Activated naive CD4-positive, alpha-beta T cell treated with anti-CD3 and anti-CD28 coated beads, Interleukin-2, amount 10 ng/mL, durations not matched to agents 7 days and 5 days (primary cell): ENCODE measurements around the gene GMIP.
A peak's percentile ranks its signal among the peaks of the same experiment; 100 is the strongest.

ENCODE experiments used
- CTCF ChIA-PET: fragments of 350-600 bp; sonication (Branson Sonifier 250); formaldehyde crosslinking; loops from one replicate; lab custom pipeline; 2021; ENCODE audit warnings: antibody characterized with exemption; lab: Charles Lee
- DNase-seq: peaks from one replicate; pipeline ENCODE4 v3.0.0-alpha.2; 2020
- H3K27ac Mint-ChIP-seq: one replicate; pipeline ENCODE4 v1.8.0; 2021; ENCODE audit warnings: mild to moderate bottlenecking, moderate library complexity, mixed read lengths
- H3K27me3 Mint-ChIP-seq: one replicate; pipeline ENCODE4 v1.8.0; 2021; ENCODE audit warnings: mild to moderate bottlenecking, mixed read lengths
- H3K36me3 Mint-ChIP-seq: one replicate; pipeline ENCODE4 v1.8.0; 2021; ENCODE audit warnings: mixed read lengths
- H3K4me1 Mint-ChIP-seq: one replicate; pipeline ENCODE4 v1.8.0; 2021; ENCODE audit warnings: mixed read lengths
- H3K4me3 Mint-ChIP-seq: one replicate; pipeline ENCODE4 v1.8.0; 2021; ENCODE audit warnings: mild to moderate bottlenecking, moderate library complexity, mixed read lengths
- H3K9me3 Mint-ChIP-seq: one replicate; pipeline ENCODE4 v1.8.0; 2021; ENCODE audit warnings: mixed read lengths

Gene GMIP

DNA sequence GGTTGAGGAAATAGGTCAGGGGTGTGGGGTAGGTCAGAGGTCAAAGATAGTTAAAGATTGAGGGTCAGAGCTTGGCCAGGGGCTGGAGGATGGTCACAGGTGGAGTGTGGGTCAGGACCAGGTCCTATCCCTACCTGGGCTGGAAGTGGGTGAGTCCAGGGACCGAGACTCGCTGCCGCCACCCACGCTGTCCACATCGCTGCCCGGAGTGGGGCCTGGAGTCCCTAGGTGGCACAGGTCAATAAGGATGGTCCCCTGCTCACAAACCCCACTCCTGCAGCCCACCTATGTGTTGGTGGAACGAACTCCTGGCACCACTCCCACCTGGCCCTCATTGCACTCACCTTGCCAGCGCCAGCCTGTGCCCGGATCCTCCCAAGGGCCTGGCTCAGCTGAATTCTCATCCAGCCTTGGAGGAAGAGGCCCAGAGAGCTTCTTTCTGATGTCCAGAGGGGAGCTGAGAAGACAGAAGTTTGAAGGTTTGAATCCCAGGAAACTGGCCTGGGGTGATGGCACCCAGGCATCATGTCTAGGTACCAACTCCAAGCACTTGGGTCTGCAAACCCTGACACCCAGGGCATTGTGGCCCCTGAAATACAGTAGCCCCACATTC lies 6.8 kb downstream of the GMIP start:
- Mint-ChIP-seq H3K36me3 (peaks cover 59% of the 10 kb centered on the region), H3K9me3 (no peaks in the 10 kb centered on the region), H3K27ac (no peak overlapping the region), H3K27me3 (no peaks in the 10 kb centered on the region), H3K4me3 (no peak overlapping the region), H3K4me1 (peaks cover 37% of the 10 kb centered on the region)
- CTCF ChIA-PET, result no interaction called here
- no peak for DNase-seq

DNA sequence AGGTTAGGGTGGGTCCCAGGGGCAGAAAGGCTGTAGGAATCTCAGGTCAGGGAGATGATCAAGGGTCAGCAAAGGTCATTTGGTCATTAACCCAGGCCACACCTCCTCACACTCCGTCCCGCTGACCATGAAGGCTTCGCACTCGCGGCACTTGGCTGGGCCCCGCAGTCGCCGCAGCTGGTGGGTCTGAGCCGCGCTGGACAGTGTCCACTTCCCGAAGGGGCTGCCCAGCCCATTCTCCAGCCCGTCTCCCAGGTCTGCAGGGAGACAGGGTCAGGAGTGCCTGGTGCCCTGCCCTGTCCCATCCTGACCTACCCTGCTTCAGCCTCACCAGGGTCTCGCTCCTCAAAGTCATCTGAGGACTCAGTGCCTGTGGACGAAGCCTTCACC lies 8.1 kb downstream of the GMIP start:
- DNase-seq, result no peak
- Mint-ChIP-seq H3K27me3 (no peaks in the 10 kb centered on the region), H3K4me1 (peaks cover 34% of the 10 kb centered on the region), H3K4me3 (no peak overlapping the region), H3K36me3 (peaks cover 61% of the 10 kb centered on the region), H3K9me3 (no peaks in the 10 kb centered on the region), H3K27ac (no peak overlapping the region)
- CTCF ChIA-PET, result no interaction called here

DNA sequence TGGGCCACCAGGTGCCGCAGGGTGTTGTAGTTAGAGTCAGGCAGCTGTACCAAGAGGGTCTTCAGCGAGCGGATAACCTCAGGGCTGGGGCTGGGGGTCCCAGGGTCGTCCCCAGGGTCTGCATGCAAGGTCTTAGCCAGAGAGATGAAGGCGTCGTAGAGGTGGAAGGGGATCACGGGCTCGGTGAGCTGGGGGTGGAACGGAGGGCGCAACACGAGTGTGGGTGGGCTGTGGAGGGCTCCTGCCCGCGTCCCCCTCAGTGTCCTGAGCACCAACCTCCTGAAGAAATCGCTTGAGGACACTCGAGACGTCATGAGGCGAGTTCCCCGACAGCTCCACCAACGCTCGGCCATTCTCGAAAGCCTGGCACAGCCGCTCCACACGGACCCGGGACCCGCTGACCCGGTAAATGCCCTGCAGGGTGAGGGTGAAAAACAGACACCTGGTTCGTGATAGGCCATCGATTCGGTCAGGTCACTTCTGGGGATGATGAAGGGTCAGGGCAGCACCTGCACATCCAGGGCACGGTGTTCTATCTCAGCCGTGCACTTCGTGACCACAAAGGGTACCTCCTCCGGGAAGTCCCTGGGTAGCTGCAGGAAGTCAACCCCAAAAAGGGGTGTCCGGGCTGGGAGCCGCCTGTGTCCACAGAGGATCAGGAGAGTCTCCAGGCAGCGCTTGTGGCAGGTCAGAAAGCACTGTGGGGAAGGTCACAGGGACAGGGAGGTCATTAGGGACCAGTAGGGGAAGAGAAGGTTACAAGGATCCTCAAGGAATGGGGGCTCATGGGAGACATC lies 8.7 kb downstream of the GMIP start:
- no peaks in the 10 kb centered on the region for H3K9me3 Mint-ChIP-seq
- CTCF ChIA-PET, result interaction anchor here (1.2 to 1.7 kb wide), 3 partner anchors 9 to 102 kb away, joined by 3 to 7 read pairs (median 3); partner anchors contain the start of gene GMIP
- no peaks in the 10 kb centered on the region for H3K27me3 Mint-ChIP-seq
- peaks cover 58% of the 10 kb centered on the region for H3K36me3 Mint-ChIP-seq
- peak overlapping the region; percentile 76 for H3K27ac Mint-ChIP-seq
- peaks cover 29% of the 10 kb centered on the region for H3K4me1 Mint-ChIP-seq
- H3K4me3 Mint-ChIP-seq, result no peak overlapping the region
- no peak for DNase-seq

DNA sequence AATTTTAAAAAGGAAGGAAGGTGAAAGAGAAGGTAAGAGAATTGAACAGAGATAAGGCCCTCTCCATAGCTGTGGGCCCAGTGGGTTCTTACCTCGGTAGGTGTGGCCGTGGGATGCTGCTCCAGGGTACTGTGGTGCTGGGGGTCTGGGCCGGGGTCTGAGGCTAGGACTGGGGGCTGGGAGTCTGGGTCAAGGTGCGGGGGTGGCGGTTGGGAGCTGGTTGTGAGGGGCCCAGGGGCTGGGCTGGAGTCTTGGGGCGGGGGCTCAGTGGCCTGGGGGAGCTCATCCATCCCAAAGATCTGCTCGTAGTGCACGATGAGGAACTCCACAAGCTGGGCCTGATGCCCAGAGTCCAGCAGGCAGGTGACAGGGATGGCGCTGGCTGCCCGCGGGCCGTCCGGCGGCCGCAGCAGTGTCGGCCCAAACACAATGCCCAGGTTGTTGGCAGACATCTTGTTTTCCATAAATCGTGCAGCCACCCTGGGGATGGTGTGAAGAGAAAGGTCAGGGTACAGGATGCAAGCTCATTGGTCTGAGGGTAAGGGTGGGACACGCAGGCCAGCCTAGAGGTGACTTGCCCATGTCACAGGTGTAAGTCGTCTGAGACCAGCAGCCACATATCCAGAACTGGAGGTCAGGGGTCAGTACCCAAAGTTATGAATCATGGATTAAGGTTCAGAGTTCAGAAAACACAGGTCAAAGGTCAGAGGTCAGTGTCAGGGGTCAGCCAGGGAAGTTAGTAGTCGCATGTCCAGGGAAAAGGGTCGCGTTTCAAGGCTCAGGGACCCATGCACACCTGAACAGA lies 9.5 kb downstream of the GMIP start:
- Mint-ChIP-seq H3K9me3 (no peaks in the 10 kb centered on the region), H3K36me3 (peaks cover 62% of the 10 kb centered on the region), H3K4me3 (no peak overlapping the region), H3K4me1 (peaks cover 30% of the 10 kb centered on the region), H3K27me3 (no peaks in the 10 kb centered on the region), H3K27ac (peak overlapping the region; percentile 62)
- DNase-seq, result no peak
- CTCF ChIA-PET, result interaction anchor here (1.2 to 1.7 kb wide), 3 partner anchors 10 to 102 kb away, joined by 3 to 7 read pairs (median 3); partner anchors contain the start of gene GMIP

DNA sequence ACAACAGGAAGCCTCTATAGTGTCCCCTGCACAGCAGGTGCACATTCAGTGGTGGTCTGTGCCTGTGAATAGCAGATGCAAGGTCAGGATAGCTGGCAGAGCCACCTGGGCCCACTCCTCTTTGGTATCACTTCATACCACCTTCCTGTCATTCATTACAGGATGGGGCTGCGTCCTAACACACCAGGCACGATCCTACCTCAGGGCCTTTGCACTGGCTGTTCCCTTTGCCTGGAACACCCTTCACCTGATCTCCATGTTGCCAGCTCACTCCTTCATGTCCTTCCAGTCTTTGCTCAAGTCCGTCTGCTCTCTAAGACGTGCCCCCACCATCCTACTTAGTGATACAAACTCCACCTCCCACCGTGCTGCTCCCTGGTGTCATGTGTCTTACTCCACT lies 10.8 kb downstream of the GMIP start:
- Mint-ChIP-seq H3K9me3 (no peaks in the 10 kb centered on the region), H3K27me3 (peaks cover under 1% of the 10 kb centered on the region), H3K4me3 (no peak overlapping the region), H3K36me3 (peaks cover 59% of the 10 kb centered on the region), H3K4me1 (peaks cover 32% of the 10 kb centered on the region), H3K27ac (no peak overlapping the region)
- DNase-seq, result no peak
- CTCF ChIA-PET, result interaction anchor here (0.7 kb wide), 1 partner anchor 236 kb away, joined by 3 read pairs; no protein-coding TSS in a partner anchor

DNA sequence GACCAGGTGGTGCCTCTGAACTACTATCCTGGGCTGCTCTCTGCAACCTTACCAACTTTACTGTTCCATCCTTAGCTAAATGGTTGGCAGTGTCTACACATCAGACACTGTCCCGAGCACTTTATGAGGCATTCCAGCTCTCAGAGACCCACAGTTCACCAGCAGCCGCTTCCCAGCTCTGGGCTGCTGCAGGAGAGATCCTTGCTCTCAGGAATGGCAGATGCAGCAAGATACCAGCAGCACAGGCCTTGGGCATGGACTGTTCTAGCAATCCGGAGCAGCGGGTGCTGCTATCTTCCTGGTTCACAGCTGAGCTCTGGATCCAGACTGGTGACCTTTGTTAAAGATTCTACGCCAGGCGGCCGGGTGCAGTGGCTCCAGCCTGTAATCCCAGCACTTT lies 12.1 kb downstream of the GMIP start:
- Mint-ChIP-seq H3K4me1 (peaks cover 43% of the 10 kb centered on the region), H3K36me3 (peaks cover 58% of the 10 kb centered on the region), H3K27me3 (peaks cover 4% of the 10 kb centered on the region), H3K27ac (peak overlapping the region; percentile 69), H3K9me3 (no peaks in the 10 kb centered on the region), H3K4me3 (no peak overlapping the region)
- no peak for DNase-seq
- CTCF ChIA-PET, result no interaction called here

DNA sequence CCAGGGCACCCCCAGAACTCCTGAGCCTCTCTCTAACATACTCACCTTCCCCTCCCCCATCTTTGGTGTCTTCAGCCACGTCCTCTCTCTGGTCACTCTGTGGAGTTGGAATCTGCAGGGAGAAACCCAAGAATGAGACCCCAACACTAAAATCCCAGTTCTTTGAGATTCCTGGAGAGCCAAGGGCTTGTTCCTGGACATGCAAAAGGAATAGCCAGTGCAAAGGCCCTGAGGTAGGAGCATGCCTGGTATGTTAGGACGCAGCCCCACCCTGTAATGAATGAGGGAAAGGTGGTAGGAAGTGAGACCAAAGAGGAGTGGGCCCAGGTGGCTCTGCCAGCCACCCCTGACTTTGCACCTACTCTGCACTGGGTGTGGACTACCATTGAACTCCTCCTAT lies 13.0 kb downstream of the GMIP start:
- Mint-ChIP-seq H3K9me3 (no peaks in the 10 kb centered on the region), H3K27ac (no peak overlapping the region), H3K36me3 (peaks cover 57% of the 10 kb centered on the region), H3K4me1 (peaks cover 44% of the 10 kb centered on the region), H3K4me3 (no peak overlapping the region), H3K27me3 (peaks cover 4% of the 10 kb centered on the region)
- DNase-seq, result no peak
- CTCF ChIA-PET, result no interaction called here

DNA sequence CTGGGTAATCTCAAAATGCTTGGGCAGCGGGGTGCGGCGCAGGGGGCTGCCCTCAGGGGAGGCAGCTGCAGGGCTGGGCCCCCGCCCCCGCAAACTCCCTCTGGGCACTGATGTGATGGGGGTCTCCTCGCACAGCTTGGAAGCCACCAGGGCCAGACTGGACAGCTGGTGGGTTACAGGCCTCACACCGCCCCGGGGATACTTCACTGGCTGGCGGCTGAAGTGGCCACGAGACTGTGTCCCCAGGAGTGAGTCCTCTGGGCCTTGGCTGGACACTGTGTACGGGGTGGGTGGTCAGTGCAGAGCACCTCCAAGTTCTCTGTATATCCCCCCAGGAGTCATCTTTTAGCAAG lies 13.4 kb downstream of the GMIP start:
- CTCF ChIA-PET, result no interaction called here
- H3K36me3 Mint-ChIP-seq, result peaks cover 53% of the 10 kb centered on the region
- no peak overlapping the region for H3K27ac Mint-ChIP-seq
- DNase-seq, result no peak
- peaks cover 42% of the 10 kb centered on the region for H3K4me1 Mint-ChIP-seq
- H3K4me3 Mint-ChIP-seq, result no peak overlapping the region
- peaks cover 4% of the 10 kb centered on the region for H3K27me3 Mint-ChIP-seq
- H3K9me3 Mint-ChIP-seq, result no peaks in the 10 kb centered on the region

DNA sequence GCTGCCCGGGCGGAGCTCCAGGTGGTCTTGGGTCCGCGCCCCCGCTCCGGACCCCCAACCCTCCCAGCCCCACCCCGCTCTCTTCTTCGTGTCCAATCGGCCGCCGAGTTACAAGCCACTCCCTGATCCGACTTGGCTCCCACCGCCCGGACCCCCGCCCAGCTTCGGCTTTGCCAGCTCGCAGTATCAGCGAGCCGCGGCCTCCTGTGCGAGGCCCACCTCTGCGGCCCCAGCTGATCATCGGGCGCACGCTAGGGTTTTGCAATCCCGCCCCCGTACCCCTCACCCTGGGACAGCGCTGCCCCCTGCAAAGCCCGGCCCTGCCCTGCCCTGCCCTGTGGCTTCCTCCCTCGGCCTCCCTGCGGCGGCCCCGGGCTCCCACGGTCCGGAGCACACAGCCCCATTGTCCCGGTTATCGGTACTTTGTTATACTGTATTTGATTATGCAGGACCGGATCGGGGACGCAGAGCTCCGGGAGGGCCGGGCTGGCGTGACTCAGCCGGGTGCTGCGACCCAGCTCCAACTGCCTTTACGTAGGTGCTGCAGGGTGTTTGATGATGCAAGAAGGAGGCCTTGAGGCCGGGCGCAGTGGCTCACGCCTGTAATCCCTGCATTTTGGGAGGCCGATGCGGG lies 14.8 kb downstream of the GMIP start:
- Mint-ChIP-seq H3K4me3 (peak overlapping the region; percentile 72), H3K36me3 (peaks cover 49% of the 10 kb centered on the region), H3K27me3 (peaks cover 4% of the 10 kb centered on the region), H3K9me3 (no peaks in the 10 kb centered on the region), H3K4me1 (peaks cover 41% of the 10 kb centered on the region), H3K27ac (peak overlapping the region; percentile 86)
- DNase-seq, result no peak
- CTCF ChIA-PET, result interaction anchor here (1.0 kb wide), 1 partner anchor 96 kb away, joined by 3 read pairs; no protein-coding TSS in a partner anchor

DNA sequence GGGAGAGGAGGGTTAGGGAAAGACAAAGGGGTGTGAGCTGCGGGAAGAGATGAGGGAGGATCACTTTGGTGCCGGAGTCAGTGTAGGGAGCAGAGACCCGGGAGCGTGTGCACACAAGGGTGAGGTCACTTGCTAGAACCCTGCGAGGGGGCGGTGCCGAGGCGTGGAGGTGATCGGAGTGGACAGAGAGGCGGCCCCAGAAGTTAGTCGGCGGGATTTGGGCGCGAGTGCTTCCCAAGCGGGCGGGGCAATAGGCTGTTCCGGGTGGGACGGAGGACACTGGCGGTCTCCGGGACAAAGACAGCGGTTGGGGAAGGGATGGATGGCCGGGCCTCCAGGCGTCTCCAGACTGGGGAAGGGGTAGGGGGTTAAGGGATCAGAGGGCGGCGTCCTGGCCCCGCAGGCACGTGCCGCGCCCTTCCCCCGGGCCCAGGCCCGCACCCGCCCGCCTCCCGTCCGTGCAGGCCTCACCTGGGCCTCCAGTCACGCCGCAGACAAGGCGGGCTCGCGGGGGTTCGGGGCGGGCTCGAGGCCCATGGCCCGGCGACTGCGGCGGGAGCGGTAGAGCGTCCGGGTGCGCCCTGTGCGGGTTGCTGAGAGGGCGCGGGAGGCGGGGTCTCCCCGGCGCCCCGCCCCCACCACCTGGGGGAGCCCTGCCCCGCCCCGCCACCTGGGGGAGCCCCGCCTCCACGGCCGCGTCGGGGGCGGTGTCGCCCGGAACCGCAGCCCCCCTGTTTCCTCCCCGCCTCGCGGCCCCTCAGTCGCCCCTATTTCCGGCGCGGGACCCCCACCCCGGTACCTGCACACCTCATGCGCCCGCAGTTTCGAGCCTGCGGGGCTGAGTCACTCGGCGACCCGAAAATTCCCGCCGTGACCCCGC lies 15.6 kb downstream of the GMIP start, which contains the start of gene LPAR2:
Gene LPAR2, minus strand, starts transcription at position 600 of the 880 bp plus-strand sequence. CDS start 945 bp downstream, outside the sequence.
- peaks cover 40% of the 10 kb centered on the region for H3K4me1 Mint-ChIP-seq
- peak within 1 kb of the TSS; percentile 94 for H3K27ac Mint-ChIP-seq
- peak within 1 kb of the TSS; percentile 97 for H3K4me3 Mint-ChIP-seq
- H3K27me3 Mint-ChIP-seq, result peaks cover 4% of the 10 kb centered on the region
- H3K36me3 Mint-ChIP-seq, result peaks cover 47% of the 10 kb centered on the region
- CTCF ChIA-PET, result interaction anchor here (0.6 to 1.1 kb wide), 3 partner anchors 10 to 95 kb away, joined by 3 read pairs; partner anchors contain the start of gene PBX4
- H3K9me3 Mint-ChIP-seq, result no peaks in the 10 kb centered on the region
- peak; percentile 81 for DNase-seq

DNA sequence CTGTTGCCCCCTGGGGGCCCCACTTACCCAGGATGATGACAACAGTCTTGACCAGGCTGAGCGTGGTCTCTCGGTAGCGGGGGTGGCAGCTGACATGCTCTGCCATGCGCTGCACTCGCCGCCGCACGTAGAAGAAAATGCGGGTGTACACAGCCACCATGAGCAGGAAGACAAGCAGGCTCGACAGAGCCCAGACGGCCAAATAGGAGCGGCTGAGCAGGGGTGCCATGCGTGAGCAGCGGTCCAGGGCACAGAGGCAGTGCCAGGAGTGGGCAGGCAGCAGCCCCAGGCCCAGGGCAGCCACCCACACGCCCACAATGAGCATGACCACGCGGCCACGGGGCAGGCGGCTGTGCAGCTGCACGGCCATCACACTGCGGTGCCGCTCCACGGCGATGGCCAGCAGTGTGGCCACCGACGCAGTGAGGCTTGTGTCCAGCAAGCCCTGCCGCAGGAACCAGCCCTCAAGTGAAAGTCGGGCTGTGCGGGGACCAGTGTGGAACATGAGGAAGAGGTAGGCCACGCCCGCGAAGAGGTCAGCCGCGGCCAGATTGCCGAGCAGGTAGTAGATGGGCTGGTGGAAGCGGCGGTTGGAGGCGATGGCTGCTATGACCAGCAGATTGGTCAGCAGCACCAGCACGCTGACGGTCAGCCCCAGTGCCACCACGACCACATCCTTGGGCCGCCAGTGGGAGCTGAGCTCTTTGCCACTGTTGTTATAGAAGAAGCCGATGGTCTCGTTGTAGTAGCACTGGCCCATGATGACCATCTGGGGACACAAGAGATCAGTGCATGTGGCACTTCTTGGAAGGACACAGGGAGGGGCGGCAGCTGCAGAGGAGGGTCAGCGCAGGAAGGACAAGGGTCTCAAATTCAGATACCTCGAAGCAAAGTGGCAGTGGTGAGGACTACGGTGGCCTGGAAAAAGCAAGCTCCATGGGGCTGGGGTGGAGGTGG lies 16.7 kb downstream of the GMIP start:
- H3K36me3 Mint-ChIP-seq, result peaks cover 42% of the 10 kb centered on the region
- peaks cover 40% of the 10 kb centered on the region for H3K4me1 Mint-ChIP-seq
- no peaks in the 10 kb centered on the region for H3K9me3 Mint-ChIP-seq
- no peak for DNase-seq
- H3K4me3 Mint-ChIP-seq, result peak overlapping the region; percentile 97
- H3K27ac Mint-ChIP-seq, result peak overlapping the region; percentile 94
- H3K27me3 Mint-ChIP-seq, result peaks cover 4% of the 10 kb centered on the region
- CTCF ChIA-PET, result interaction anchor here (0.7 to 1.3 kb wide), 3 partner anchors 9 to 37 kb away, joined by 3 read pairs; partner anchors contain the start of gene PBX4

DNA sequence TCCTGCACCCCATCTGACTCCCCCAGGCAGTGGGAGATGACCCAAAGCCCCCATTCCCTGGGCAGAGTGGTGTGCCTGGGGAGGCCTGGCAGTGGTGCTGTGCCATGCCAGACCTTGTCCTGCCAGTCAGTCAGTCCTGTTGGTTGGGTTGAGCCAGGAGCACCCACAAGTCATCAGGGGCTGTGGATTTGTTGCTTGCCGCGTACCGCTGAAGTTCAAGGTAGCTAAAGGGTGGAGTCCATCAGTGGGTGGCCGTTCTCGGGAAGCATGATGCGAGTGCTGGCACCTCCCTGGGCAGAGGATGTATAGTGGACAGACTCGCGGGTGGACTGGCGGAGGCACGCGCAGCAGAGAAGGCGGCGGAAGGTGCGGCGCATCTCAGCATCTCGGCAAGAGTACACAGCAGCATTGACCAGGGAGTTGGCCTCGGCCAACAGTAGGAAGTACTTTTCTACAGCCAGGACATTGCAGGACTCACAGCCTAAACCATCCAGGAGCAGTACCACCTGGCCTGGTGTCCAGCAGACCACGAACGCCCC lies 19.4 kb downstream of the GMIP start:
- Mint-ChIP-seq H3K4me1 (peaks cover 47% of the 10 kb centered on the region), H3K4me3 (no peak overlapping the region), H3K27me3 (peaks cover 4% of the 10 kb centered on the region), H3K27ac (no peak overlapping the region), H3K9me3 (no peaks in the 10 kb centered on the region), H3K36me3 (peaks cover 32% of the 10 kb centered on the region)
- no peak for DNase-seq
- CTCF ChIA-PET, result no interaction called here
